ENCODE measurements around the gene ACTG2. TPM values are rescaled to one million over a fixed set of nuclear protein-coding genes. Genes with fewer than 3 reads are reported as not detected.

The ACTG2 gene
- total and polyA plus RNA-seq, 4 donors: 0.46 to 9.0 (median 4.3) TPM

GRCh38 chr2:73937899-73938298 lies 45.1 kb downstream of the ACTG2 start:
- Histone ChIP-seq H3K4me1 (ENCODE audit: control insufficient read depth in 4 of 4, insufficient read depth in 4 of 4, low read length in 3 of 4) (no peaks in the 10 kb centered on the region), H3K27me3 (ENCODE audit: control insufficient read depth in 4 of 4, insufficient read depth in 4 of 4, low read length in 3 of 4) (no peaks in the 10 kb centered on the region), H3K4me3 (ENCODE audit: low read depth in 1 of 3, low read length in 3 of 3) (no peak overlapping the region), H3K9me3 (ENCODE audit: control insufficient read depth in 4 of 4, low read length in 3 of 4) (no peaks in the 10 kb centered on the region), H3K9ac (ENCODE audit: low read depth in 1 of 2, low read length in 2 of 2) (no peak overlapping the region), H3K27ac (ENCODE audit: low read depth in 1 of 2, low read length in 2 of 2) (no peak overlapping the region), H3K36me3 (ENCODE audit: control insufficient read depth in 4 of 4, insufficient read depth in 3 of 4, low read depth in 1 of 4, low read length in 3 of 4) (peaks cover 0 to 9% (median 4%) of the 10 kb centered on the region in 4 donors)
- TF ChIP-seq CTCF (IDR thresholded peaks at IDR 0.05; ENCODE audit: low read depth, low read length, missing input control): no peak
- no peak for TF ChIP-seq REST (IDR thresholded peaks at IDR 0.05)
- no peak for TF ChIP-seq TAF1 (conservative IDR thresholded peaks at IDR 0.05)
- TF ChIP-seq NR2F2 (IDR thresholded peaks at IDR 0.05): no peak
- no peak for TF ChIP-seq YY1 (IDR thresholded peaks at IDR 0.05)
- TF ChIP-seq RAD21 (IDR thresholded peaks at IDR 0.05): no peak
- no peak for TF ChIP-seq EGR1 (IDR thresholded peaks at IDR 0.05; ENCODE audit: low read depth in 2 of 2)
- TF ChIP-seq HNF4A (conservative IDR thresholded peaks at IDR 0.05): no peak
- DNase-seq (ENCODE audit: low spot score): no peak

GRCh38 chr2:73938718-73939352 lies 46.0 kb downstream of the ACTG2 start:
- Histone ChIP-seq H3K4me1 (ENCODE audit: control insufficient read depth in 4 of 4, insufficient read depth in 4 of 4, low read length in 3 of 4) (no peaks in the 10 kb centered on the region), H3K9ac (ENCODE audit: low read depth in 1 of 2, low read length in 2 of 2) (no peak overlapping the region), H3K27ac (ENCODE audit: low read depth in 1 of 2, low read length in 2 of 2) (no peak overlapping the region), H3K4me3 (ENCODE audit: low read depth in 1 of 3, low read length in 3 of 3) (no peak overlapping the region), H3K9me3 (ENCODE audit: control insufficient read depth in 4 of 4, low read length in 3 of 4) (no peaks in the 10 kb centered on the region), H3K36me3 (ENCODE audit: control insufficient read depth in 4 of 4, insufficient read depth in 3 of 4, low read depth in 1 of 4, low read length in 3 of 4) (peaks cover 0 to 13% (median 2%) of the 10 kb centered on the region in 4 donors), H3K27me3 (ENCODE audit: control insufficient read depth in 4 of 4, insufficient read depth in 4 of 4, low read length in 3 of 4) (no peaks in the 10 kb centered on the region)
- TF ChIP-seq FOXA1 (IDR thresholded peaks at IDR 0.05): no peak
- TF ChIP-seq HNF4G (IDR thresholded peaks at IDR 0.05): no peak
- no peak for TF ChIP-seq NR2F2 (IDR thresholded peaks at IDR 0.05)
- no peak for TF ChIP-seq CTCF (IDR thresholded peaks at IDR 0.05; ENCODE audit: low read depth, low read length, missing input control)
- no peak for TF ChIP-seq SP1 (IDR thresholded peaks at IDR 0.05)
- TF ChIP-seq ZBTB33 (IDR thresholded peaks at IDR 0.05): no peak
- no peak for TF ChIP-seq REST (IDR thresholded peaks at IDR 0.05)
- TF ChIP-seq MAX (IDR thresholded peaks at IDR 0.05): no peak
- no peak for TF ChIP-seq JUND (IDR thresholded peaks at IDR 0.05)
- no peak for TF ChIP-seq RXRA (IDR thresholded peaks at IDR 0.05)
- TF ChIP-seq YY1 (IDR thresholded peaks at IDR 0.05): no peak
- WGBS: 86% methylated on average over 5 of the region's 5 CpGs
- DNase-seq (ENCODE audit: low spot score): no peak
